GM12892 (cell line): Measurements from ENCODE around the gene IQGAP1.
"Not testable (repeated sequence)": the region's sequence is repeated elsewhere in the genome, so short reads cannot be mapped to it uniquely, and the experiment has no call there.

Source experiments
- DNase-seq: peaks from one replicate; pipeline ENCODE4 v3.0.0; 2011; ENCODE audit not compliant: insufficient read length
- FAIRE-seq: peaks from 2 replicates; lab custom pipeline; 2011; peaks lifted over from hg19 to GRCh38; lab: Jason Lieb, UNC
- POLR2A ChIP-seq: IDR thresholded peaks from 2 replicates; pipeline ENCODE4 v1.6.1; 2011; ENCODE audit warnings: low read depth, low read length, control low read depth
- POLR2AphosphoS5 ChIP-seq: IDR thresholded peaks from 2 replicates; pipeline ENCODE4 v1.6.1; 2011; ENCODE audit warnings: low read depth, low read length, control low read depth
- TAF1 ChIP-seq: IDR thresholded peaks from 2 replicates; pipeline ENCODE4 v1.6.1; 2011; ENCODE audit warnings: low read depth, mild to moderate bottlenecking, control low read depth, low read length, borderline replicate concordance

Gene IQGAP1

DNA sequence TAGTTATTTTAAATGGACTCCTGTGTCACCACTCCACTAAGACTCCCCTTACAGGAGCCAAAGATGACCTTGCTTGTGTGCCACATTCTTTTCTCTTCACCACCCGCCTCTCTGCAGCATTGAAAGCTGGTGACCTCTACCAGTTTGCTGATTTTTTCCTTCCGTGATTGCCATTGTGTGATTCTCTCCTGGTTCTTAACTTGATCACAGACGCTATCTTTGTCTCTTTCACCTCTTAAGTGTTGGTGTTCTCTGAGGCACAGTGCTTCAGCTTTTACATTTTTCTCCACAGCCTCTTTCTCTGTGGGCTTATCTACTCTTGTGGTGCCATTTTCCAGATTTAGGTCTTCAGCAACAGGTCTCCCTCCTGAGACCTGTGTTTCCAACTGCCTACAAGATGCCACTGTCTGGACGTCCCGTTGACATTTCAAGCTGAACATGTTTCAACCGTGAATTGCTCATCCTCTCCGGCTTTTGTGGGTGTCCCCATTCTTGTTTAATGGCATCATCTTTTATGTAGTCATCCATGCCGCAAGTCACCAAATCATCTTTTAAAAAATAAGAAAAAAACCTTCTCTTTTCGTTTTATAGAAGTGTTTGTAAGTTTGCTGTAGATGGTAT, 26.5 kb downstream of the IQGAP1 start:
- no peak for FAIRE-seq
- DNase-seq = no peak
- TF ChIP-seq TAF1 (no peak), POLR2AphosphoS5 (no peak), POLR2A (no peak)

DNA sequence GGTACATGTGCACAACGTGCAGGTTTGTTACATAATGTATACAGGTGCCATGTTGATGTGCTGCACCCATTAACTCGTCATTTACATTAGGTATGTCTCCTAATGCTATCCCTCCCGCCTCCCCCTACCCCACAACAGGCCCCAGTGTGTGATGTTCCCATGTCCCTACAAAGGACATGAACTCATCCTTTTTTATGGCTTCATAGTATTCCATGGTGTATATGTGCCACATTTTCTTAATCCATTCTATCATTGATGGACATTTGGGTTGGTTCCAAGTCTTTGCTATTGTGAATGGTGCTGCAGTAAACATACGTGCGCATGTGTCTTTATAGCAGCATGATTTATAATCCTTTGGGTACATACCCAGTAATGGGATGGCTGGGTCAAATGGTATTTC, 28.0 kb downstream of the IQGAP1 start:
- not testable (repeated sequence) for FAIRE-seq, DNase-seq

DNA sequence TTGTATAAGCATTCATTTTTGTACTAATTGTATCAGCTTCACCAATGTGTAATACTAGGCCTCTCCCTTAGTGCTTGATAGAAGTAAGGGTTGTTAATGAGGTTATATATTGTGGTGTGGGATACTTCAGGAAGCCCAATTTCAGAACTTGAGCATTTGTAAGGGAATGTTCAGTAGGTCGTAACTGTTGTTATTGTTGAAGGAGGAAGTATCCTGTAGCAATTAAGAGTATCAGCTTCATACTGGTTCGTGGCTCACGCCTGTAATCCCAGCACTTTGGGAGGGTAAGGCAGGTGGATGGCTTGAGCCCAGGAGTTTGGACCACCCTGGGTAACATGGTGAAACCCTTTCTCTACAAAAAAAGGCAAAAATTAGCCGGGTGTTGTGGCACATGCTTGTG, 30.6 kb downstream of the IQGAP1 start:
- no peak for FAIRE-seq
- no peak for DNase-seq
- TF ChIP-seq POLR2A = no peak
- TF ChIP-seq TAF1 = no peak
- TF ChIP-seq POLR2AphosphoS5 = no peak

DNA sequence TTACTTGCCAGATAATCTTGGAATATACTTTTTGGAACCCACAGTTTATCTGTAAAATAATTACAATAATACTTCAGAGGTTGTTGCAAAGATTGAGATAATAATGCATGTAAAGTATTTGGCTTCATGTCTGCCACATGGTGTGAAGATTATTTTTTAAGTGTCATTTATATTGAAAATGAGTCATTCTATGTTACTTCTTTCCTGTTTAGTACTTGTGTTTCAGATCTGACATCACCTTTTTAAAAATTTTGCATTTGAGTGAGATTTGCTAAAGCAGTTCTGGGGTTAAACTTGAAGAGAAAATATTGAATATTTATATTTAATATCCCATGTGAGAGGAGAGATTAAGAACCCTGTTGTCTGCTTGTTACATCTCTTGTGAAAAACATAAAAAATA, 31.2 kb downstream of the IQGAP1 start:
- no peak for FAIRE-seq
- TF ChIP-seq POLR2AphosphoS5 = no peak
- no peak for TF ChIP-seq TAF1
- no peak for TF ChIP-seq POLR2A
- no peak for DNase-seq

DNA sequence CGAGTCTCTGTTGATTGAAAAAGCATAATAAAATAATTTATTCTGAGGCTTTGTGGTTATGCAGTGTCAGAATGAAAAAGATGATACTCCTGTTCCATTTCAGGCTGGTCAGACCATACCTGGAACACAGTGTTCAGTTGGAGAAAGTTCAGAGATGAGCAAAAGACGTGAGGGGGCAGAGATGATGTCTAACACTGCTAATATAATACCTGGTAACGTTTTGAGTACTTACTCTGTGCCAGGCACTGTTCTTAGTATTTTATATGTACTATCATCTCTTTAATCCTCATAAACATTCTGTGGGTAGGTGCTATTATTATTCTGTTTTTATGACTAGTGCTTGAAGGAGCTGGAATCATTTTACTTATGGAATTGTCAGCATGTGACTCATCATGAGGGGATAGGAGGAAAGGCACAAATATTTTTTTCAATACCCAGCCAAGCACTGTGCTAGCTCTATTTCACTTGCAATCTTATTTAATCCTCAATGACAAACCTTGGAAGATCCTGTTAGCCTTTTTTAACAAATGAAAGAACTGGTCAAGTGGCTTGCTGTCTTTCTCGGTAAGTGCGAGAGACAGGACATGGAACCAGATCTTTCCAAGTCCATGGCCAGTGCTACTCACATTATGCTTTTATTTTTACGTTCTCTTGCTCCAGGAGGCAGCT, 31.8 kb downstream of the IQGAP1 start:
- TF ChIP-seq TAF1 = no peak
- TF ChIP-seq POLR2AphosphoS5 = no peak
- TF ChIP-seq POLR2A = no peak
- DNase-seq = no peak
- FAIRE-seq = peak; percentile 36

DNA sequence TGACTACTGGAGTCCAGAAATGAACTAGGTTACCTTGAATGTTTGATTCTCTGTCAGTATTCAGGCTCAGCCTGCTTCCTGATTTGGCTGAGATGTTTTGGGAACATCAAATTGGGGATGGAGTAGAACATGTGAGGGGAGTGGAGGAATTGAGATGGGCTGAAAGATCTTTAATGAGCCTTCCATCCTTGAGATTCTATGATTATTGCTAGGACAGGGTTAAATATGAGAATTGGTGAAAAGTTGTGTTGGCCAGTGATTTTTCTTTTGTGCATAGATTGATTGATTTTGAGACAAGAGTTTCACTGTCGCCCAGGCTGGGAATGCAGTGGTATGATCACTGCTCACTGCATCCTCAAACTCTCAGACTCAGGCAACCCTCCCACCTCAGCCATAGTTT, 32.4 kb downstream of the IQGAP1 start:
- DNase-seq = no peak
- FAIRE-seq = no peak
- no peak for TF ChIP-seq TAF1
- TF ChIP-seq POLR2AphosphoS5 = no peak
- no peak for TF ChIP-seq POLR2A

DNA sequence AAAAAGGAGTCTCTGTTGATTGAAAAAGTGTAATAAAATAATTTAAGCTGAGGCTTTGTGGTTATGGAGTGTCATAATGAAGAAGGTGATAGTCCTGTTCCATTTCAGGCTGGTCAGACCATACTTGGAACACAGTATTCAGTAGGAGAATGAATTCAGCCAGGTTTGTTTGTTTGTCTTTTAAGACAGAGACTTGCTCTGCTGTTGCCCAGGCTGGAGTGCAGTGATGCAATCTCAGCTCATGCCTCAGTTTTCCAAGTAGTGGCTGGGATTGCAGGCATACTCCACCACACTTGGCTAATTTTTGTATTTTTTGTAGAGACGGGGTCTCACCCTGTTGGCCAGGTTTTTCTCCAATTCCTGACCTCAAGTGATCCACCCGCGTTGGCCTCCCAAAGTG, 33.5 kb downstream of the IQGAP1 start:
- FAIRE-seq (no peak), DNase-seq (no peak)
- TF ChIP-seq POLR2AphosphoS5 (no peak), POLR2A (no peak)

DNA sequence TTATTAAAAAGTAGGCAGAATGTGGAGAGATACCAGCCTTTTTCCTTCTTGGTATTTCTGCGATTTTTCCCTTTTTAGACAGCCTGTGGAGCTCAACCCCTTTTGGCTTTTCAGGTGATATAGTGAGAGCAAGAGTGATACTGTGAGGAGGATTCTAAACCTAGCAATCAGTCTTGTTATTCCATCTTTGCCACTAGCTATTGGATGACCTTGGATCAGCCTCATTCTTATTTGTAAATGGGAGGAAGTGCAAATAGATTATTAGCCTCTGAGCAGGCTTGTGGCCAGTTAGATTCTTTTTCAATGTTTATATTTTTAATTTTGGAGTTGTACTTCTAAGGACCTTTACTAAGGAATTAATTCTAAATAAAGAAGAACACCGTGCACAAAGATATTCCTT, 34.0 kb downstream of the IQGAP1 start:
- no peak for DNase-seq
- no peak for FAIRE-seq
- no peak for TF ChIP-seq POLR2A
- no peak for TF ChIP-seq POLR2AphosphoS5
- TF ChIP-seq TAF1 = no peak

DNA sequence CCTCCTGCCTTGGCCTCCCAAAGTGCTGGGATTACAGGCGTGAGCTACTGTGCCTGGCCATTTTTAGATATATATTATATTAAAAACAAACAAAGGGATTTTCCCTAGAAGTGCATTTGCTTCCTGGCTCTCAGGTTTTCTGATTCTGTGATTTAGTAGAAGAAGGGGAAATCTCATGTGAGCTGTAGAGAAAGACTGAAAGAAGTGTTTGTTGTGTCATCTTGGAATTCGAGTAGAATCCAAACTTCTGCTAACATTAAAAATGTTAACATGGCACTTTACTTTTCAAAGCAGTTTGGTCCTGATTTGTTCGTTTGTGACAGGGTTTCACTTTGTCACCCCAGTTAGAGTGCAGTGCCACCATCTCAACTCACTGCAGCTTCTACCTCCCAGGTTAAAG, 34.9 kb downstream of the IQGAP1 start:
- no peak for TF ChIP-seq TAF1
- no peak for DNase-seq
- FAIRE-seq = no peak

DNA sequence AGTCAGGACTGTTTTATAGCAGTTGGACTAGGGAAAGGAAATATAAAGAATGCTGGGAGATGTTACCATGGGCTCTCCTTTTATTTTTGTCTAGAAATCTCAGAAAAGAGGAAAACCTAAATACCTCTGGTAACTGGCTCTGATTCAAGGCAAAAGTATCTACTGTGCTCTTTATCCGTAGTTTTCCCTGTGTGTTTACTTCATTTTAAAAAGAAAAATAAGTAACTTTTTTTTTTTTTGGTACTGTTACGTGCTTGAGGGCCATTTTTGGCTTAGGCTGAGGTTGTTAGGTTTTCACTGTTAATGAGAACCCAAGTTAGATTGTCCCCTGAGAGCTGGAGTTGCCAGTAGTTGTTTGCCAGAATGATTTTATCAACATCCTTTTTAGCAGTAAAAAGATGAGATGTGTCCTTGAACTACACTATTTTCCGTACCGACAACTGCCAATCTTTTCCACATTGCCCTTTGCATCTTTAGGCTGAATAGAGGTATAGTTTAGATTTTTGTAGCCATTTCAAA, 35.8 kb downstream of the IQGAP1 start:
- DNase-seq (no peak), FAIRE-seq (no peak)
- TF ChIP-seq POLR2AphosphoS5 (no peak), POLR2A (no peak), TAF1 (no peak)

DNA sequence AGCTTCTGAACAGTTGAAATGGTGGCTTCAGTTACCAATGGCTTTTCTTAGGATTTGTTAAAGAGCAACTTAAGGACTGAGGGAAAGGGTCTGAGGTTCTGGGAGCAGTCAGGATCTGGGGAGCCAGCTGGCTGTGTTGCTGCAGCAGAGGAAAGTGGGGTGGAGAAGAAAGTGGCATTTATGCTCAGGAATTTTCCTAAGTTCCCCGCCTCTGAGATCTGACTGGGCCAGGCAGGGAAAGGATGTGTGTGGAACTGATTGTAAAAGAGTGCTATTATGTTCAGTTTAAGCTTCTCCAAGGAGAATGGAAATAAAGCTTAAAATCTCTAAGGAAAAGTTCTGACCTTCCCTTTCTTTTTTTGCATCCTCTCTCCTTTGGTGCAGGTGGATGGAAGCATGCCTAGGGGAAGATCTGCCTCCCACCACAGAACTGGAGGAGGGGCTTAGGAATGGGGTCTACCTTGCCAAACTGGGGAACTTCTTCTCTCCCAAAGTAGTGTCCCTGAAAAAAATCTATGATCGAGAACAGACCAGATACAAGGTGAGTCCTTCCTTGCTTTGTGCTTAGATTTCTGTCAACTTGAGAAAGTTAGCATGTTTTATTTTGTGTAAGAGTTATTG, 37.8 kb downstream of the IQGAP1 start:
- DNase-seq (no peak), FAIRE-seq (no peak)

DNA sequence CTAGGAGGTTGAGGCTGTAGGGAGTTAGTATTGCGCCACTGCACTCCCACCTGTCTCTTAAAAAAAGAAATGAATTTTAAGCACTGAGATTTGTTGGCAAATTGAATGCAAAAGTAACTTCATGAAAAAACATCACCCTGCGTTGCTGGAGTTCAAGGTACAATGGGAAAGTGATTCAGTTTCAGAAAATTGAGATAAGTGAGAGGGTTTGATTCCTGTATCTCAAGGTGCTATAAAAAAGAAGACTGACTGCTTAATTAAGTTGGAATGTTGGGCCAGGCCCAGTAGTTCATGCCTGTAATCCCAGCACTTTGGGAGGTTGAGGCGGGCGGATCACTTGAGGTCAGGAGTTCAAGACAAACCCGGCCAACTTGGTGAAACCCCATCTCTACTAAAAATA, 39.1 kb downstream of the IQGAP1 start:
- TF ChIP-seq POLR2AphosphoS5 = no peak
- no peak for TF ChIP-seq POLR2A
- TF ChIP-seq TAF1 = no peak
- no peak for DNase-seq
- FAIRE-seq = no peak

More for the DNA sequence above, 37.8 kb downstream of the IQGAP1 start:
- TF ChIP-seq TAF1 (no peak), POLR2A (no peak), POLR2AphosphoS5 (no peak)
